GM18858 (cell line): ENCODE results near the gene ARID1B.
"Not testable (repeated sequence)": the region's sequence is repeated elsewhere in the genome, so short reads cannot be mapped to it uniquely, and the experiment has no call there.

Experiments
- ATAC-seq: cut with Tn5 transposase; IDR thresholded peaks from one replicate; pipeline ENCODE4 v1.9.1; 2021; ENCODE audit not compliant: unreplicated experiment

Gene ARID1B

DNA sequence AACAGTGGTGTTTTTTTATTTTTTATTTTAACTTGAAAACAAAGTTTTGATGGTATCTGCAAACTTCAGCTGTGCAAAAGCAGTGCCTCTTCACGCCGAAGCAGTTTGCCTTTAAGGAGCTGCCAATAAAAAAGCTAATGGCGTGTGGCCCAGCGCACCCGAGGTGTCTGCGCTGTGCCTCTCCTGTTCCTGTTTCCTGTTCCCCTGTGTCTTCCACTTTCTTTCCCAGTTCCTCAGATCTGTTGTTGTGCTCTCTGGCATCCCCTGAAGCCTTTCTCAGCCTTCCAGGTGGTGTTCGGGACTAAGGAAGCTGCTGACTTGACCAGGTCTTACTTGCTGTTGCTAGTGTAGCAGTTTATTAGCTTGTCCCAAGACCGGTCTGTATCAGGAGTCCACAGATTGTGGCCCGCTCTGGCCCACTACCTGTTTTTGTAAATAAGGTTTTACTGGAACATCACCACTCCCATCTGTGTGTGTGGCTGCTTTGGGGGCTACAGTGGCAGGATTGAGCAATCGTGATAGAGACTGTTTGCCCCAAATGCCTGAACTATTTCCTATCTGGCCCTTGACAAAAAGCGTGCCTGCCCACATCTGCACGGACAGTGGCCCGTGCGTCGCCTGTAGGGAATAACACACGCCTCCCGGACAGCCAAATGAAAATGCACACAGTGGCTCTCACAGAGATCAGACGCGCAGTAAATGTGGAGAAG, 367.8 kb downstream of the ARID1B start:
- ATAC-seq: no peak

DNA sequence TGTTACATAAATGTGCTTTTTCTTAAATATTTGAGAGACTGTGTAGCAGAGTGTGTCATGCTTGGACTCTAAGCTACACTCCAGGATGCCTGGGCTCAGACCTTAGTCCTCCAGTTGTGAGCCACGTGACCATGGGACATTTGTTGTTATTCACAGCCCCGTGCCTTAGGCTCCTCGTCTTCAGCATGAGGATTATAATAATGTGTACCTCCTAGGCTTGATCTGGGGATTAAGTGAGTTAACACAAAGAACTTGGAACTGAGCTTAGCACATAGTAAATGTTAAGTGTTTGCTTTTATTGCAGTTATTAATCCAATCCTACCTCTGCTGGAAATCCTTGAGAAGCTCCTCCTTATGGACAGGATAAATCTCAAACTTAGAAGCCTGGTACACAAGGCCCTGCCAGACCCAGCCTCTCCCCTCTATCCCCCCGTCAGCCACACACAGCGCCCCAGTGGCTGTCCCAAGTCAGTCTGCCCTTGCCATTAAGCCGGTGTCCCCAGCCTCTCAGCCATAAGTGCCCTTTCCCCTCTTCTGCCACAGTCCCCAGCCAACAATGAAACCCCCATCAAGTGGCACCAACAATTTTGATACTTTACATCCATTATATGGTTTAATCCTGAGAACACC, 368.6 kb downstream of the ARID1B start:
- ATAC-seq: no peak

DNA sequence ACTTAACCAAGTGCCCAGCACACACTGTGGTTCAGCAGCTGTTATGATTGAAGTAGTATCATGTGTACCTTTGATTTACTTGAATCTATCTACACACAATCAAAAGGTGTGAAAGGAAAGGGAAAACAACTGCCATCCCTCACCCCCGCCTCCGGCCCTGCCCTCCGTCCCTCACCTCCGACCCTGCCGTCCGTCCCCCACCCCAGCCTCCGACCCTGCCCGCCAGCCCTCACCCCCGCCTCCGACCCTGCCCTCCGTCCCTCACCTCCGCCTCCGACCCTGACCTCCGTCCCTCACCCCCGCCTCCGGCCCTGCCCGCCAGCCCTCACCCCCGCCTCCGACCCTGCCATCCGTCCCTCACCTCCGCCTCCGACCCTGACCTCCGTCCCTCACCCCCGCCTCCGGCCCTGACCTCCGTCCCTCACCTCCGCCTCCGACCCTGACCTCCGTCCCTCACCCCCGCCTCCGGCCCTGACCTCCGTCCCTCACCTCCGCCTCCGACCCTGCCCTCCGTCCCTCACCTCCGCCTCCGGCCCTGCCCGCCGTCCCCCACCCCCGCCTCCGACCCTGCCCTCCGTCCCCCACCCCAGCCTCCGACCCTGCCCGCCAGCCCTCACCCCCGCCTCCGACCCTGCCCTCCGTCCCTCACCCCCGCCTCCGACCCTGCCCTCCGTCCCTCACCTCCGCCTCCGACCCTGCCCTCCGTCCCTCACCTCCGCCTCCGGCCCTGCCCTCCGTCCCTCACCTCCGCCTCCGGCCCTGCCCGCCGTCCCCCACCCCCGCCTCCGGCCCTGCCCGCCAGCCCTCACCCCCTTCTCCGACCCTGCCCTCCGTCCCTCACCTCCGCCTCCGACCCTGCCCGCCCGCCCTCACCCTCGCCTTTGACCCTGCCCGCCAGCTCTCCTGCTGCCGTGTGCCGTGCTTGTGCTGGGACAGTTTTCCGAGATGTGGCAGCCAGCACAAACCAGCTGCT, 370.2 kb downstream of the ARID1B start:
- ATAC-seq: not testable (repeated sequence)

DNA sequence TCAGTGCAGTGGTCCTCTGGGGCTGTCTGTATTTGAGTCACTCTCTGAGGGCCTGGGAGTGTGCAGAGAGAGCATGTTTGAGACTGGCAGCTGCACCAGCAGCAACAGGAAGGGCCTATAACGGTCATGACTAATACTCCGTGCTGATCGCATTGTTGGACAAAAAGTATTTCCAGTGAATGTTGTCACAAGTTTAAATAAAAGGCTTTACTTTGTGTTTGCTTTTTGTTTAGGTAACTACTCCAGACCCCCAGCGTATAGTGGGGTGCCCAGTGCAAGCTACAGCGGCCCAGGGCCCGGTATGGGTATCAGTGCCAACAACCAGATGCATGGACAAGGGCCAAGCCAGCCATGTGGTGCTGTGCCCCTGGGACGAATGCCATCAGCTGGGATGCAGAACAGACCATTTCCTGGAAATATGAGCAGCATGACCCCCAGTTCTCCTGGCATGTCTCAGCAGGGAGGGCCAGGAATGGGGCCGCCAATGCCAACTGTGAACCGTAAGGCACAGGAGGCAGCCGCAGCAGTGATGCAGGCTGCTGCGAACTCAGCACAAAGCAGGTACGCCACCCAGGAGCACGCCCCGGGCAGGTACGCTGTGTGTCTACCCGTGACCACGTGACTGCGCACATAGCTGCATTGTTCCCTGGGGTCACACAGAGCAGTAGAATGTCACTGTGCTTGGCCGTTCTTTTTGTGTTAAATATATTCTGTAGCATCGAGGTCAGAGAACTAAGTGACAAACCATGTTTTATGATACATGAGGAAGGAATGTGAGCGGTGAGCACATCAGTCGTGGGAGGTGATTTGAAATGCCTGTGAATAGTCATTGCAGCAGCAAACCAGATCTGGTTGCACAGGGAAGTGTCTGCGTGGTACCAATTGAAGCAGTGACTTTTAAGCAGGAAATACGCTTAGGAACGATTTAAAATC, 371.5 kb downstream of the ARID1B start:
- ATAC-seq: no peak

GRCh38 chr6:157150076-157150475, 372.9 kb downstream of the ARID1B start:
- ATAC-seq: no peak

DNA sequence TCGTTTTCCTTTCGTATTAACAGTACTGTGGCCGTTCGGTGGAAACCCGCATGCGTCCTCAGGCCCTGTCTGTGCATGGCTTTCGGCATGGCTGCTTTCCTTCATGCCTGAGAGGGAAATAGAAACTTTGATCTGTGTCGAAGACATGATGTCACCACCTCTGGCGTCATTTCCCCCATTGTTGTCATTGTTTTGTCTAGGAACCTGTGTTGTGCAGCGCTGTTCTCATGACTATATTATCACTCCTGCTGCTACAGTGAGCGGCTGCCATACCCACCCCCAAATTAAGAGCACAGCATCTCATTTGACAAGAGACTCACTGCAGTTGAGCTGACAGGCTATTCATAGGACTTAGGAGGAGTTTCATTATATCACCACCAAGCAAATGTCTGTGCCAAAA, 373.9 kb downstream of the ARID1B start:
- no peak for ATAC-seq

DNA sequence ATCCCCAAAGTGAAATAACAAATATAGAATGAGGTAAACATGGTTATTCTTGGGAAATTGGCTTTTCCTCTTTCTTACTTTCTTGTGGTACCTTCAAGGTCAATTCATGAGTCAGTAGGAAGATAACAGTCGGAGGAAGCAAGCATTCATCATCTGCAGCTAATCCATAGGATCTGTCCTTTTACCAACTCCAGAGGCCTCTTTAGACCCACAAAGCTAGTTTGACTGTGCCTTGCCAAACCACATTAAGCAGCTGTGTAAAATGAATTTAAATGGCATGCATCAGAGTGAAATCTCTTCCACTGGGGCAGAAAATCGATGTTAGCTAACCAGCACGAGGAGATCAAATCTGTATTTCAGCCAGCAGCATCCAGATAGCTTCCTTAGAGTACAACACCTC, 374.8 kb downstream of the ARID1B start:
- no peak for ATAC-seq

- ATAC-seq: no peak
Measured at GRCh38 chr6:157152556-157152955, 375.4 kb downstream of the ARID1B start.

DNA sequence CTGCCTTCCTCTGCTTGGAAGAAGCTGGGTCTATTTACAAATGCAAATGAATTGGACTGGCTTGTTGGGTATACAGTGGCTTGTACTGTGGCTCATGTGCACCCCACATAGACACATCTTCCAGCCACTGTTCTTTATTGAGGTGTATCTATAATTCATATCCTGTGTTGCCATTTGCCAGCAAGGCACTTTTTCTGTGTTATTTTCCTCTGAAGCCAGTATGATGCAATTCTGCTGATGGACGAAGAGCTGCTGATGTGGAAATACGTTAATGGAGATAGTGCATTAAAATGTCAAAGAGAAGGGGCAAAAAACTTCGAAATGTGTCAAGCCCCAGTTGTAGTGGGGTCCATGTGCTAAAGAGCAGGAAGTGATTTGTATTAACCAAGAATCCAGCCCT, 378.6 kb downstream of the ARID1B start:
- no peak for ATAC-seq

GRCh38 chr6:157157258-157157657, 380.1 kb downstream of the ARID1B start:
- ATAC-seq: no peak

DNA sequence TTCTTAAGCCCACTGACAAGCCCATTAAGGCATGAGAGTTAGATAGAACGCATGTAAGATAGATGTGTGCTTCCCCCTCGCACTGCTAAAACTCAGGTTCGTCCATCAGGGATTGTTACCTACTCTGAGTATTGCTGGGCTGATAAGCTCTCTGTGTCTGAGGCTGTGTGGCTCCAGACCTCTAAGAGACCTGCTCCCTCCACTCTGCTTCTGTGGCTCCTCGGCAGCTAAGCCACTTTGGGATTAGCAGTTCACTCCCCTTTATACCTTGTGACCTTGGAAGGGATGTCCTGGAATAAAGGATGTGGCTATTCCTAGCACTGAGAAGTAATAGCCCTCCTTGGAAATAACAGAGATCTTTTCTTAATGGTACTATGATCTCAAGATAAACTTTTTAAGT, 381.3 kb downstream of the ARID1B start:
- no peak for ATAC-seq

DNA sequence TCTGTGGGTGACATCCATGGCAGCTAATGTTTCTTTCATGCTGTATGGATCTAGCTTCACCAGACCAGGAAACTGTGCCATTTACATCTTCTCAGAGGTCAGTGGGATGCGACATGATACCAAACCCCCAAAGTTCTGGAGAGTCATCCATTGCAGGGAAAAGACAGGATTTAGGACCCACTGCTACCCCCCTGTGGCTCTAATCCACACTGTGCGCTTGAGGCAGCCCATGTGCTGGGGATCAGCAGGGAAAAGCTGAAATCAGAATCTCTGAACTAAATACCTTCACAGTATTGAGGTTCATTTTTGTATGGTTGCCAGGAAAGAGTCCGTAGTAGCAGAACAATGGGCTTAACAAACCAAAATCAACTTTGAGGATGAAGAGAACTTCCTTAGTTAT, 381.7 kb downstream of the ARID1B start:
- no peak for ATAC-seq

DNA sequence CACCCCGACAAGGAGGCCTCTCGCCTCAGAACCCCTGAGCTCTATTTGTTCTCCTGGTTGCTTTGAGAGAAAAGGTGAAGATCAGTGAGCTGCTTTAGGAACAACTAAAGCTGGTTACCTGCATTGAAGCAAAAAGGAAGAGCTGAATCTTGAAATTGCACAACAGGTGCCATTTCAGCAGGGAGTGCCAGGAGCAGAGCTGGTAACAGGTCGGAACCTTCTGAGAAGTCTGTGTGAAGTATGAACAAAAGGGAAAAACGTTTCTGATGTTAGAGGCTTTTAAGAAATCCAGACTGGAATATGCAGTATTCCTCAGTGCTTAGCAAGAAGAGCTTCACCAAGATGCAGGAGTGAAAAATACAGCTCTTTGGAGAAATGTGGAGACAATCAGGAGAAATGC, 382.2 kb downstream of the ARID1B start:
- ATAC-seq: no peak

GRCh38 chr6:157161912-157162311, 384.7 kb downstream of the ARID1B start:
- ATAC-seq: no peak

- ATAC-seq: no peak
Measured at GRCh38 chr6:157162766-157163433, 385.7 kb downstream of the ARID1B start.

GRCh38 chr6:157163434-157164159, 386.4 kb downstream of the ARID1B start:
- ATAC-seq: no peak

GRCh38 chr6:157164972-157165371, 387.8 kb downstream of the ARID1B start:
- ATAC-seq: no peak

- ATAC-seq: no peak
Measured at GRCh38 chr6:157166784-157167183, 389.6 kb downstream of the ARID1B start.

DNA sequence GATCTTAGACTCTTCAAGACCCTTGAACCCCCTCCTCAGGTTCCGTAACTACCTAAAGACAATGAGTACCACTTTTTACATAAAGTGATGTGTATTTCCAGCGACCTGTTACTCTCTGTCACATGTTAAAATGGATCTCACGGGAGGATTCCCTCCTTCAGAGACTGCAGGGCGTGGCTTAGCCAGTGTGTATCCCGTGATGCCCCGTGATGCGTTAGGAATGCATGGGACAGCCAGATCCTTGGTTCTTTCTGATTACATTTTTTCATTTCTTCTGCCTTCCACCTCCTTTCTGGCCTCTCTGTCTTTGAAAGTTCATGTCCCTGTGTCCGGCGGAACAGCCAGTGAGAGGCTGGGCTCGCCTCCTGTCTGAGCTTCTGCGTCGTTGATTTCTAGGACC, 390.7 kb downstream of the ARID1B start:
- ATAC-seq: no peak
